ENCODE measurements around the gene ITGAE. TPM values are rescaled to one million over a fixed set of nuclear protein-coding genes. Genes with fewer than 3 reads are reported as not detected.

The ITGAE gene
- total RNA-seq, 4 donors from 2014 or later: 16.1 to 29.5 (median 21.4) TPM

GRCh38 chr17:3683054-3683511, 117.9 kb downstream of the ITGAE start:
- DNase-seq (ENCODE audit: extremely low spot score): no peak
- peaks cover 0 to 3% (median 1%) of the 10 kb centered on the region in 4 donors for H3K4me1 ChIP-seq
- H3K36me3 ChIP-seq: no peaks in the 10 kb centered on the region
- intact Hi-C loops (cut with DNase I): no loop called here
- no peaks in the 10 kb centered on the region for H3K9me3 ChIP-seq
- 41% methylated on average over 10 of the region's 10 CpGs for WGBS
- TF ChIP-seq POLR2A (IDR thresholded peaks at IDR 0.05; ENCODE audit: low read depth) (no peak), EP300 (IDR thresholded peaks at IDR 0.05) (no peak), POLR2AphosphoS5 (IDR thresholded peaks at IDR 0.05) (no peak), CTCF (IDR thresholded peaks at IDR 0.05) (peak; percentile 61 to 88 (median 64))
- H3K27ac ChIP-seq (replicated peaks in 1 of 4): no peak overlapping the region
- no peak overlapping the region for H3K4me3 ChIP-seq
- H3K27me3 ChIP-seq: peaks cover 0 to 70% (median 2%) of the 10 kb centered on the region in 4 donors

GRCh38 chr17:3682033-3682432, 119.0 kb downstream of the ITGAE start:
- no peaks in the 10 kb centered on the region for H3K4me1 ChIP-seq
- no peak for DNase-seq (ENCODE audit: extremely low spot score)
- no peak overlapping the region for H3K4me3 ChIP-seq
- no peak for TF ChIP-seq EP300 (IDR thresholded peaks at IDR 0.05)
- no peak for TF ChIP-seq CTCF (IDR thresholded peaks at IDR 0.05)
- TF ChIP-seq POLR2A (IDR thresholded peaks at IDR 0.05; ENCODE audit: low read depth): no peak
- no peak for TF ChIP-seq POLR2AphosphoS5 (IDR thresholded peaks at IDR 0.05)
- WGBS: 90% methylated on average over 4 of the region's 12 CpGs
- H3K27ac ChIP-seq (replicated peaks in 1 of 4): no peak overlapping the region
- H3K9me3 ChIP-seq: no peaks in the 10 kb centered on the region
- intact Hi-C loops (cut with DNase I): no loop called here
- peaks cover 0 to 75% (median 2%) of the 10 kb centered on the region in 4 donors for H3K27me3 ChIP-seq
- no peaks in the 10 kb centered on the region for H3K36me3 ChIP-seq

- 85% methylated on average over 18 of the region's 20 CpGs for WGBS
- H3K36me3 ChIP-seq: no peaks in the 10 kb centered on the region
- no peak overlapping the region for H3K4me3 ChIP-seq
- TF ChIP-seq POLR2AphosphoS5 (IDR thresholded peaks at IDR 0.05): no peak
- TF ChIP-seq EP300 (IDR thresholded peaks at IDR 0.05): no peak
- TF ChIP-seq CTCF (IDR thresholded peaks at IDR 0.05): no peak
- no peak for TF ChIP-seq POLR2A (IDR thresholded peaks at IDR 0.05; ENCODE audit: low read depth)
- H3K27ac ChIP-seq (replicated peaks in 1 of 4): no peak overlapping the region
- DNase-seq (ENCODE audit: extremely low spot score): no peak
- intact Hi-C loops (cut with DNase I): no loop called here
- no peaks in the 10 kb centered on the region for H3K9me3 ChIP-seq
- H3K4me1 ChIP-seq: no peaks in the 10 kb centered on the region
- H3K27me3 ChIP-seq: peaks cover 0 to 75% (median 2%) of the 10 kb centered on the region in 4 donors
Observed at GRCh38 chr17:3681565-3681964, 119.4 kb downstream of the ITGAE start.

GRCh38 chr17:3681057-3681456, 119.9 kb downstream of the ITGAE start:
- 92% methylated on average over 9 of the region's 12 CpGs for WGBS
- H3K27ac ChIP-seq (replicated peaks in 1 of 4): no peak overlapping the region
- DNase-seq (ENCODE audit: extremely low spot score): no peak
- no peaks in the 10 kb centered on the region for H3K9me3 ChIP-seq
- no peaks in the 10 kb centered on the region for H3K4me1 ChIP-seq
- peaks cover 0 to 75% (median 2%) of the 10 kb centered on the region in 4 donors for H3K27me3 ChIP-seq
- intact Hi-C loops (cut with DNase I): no loop called here
- H3K4me3 ChIP-seq: no peak overlapping the region
- no peaks in the 10 kb centered on the region for H3K36me3 ChIP-seq
- TF ChIP-seq POLR2AphosphoS5 (IDR thresholded peaks at IDR 0.05): no peak
- no peak for TF ChIP-seq EP300 (IDR thresholded peaks at IDR 0.05)
- TF ChIP-seq POLR2A (IDR thresholded peaks at IDR 0.05; ENCODE audit: low read depth): no peak
- TF ChIP-seq CTCF (IDR thresholded peaks at IDR 0.05): no peak

GRCh38 chr17:3679531-3680126, 121.4 kb downstream of the ITGAE start:
- no peaks in the 10 kb centered on the region for H3K36me3 ChIP-seq
- no peak for DNase-seq (ENCODE audit: extremely low spot score)
- TF ChIP-seq POLR2AphosphoS5 (IDR thresholded peaks at IDR 0.05) (no peak), POLR2A (IDR thresholded peaks at IDR 0.05; ENCODE audit: low read depth) (no peak), CTCF (IDR thresholded peaks at IDR 0.05) (no peak), EP300 (IDR thresholded peaks at IDR 0.05) (no peak)
- no peaks in the 10 kb centered on the region for H3K9me3 ChIP-seq
- 59% methylated on average over 18 of the region's 20 CpGs for WGBS
- no peak overlapping the region for H3K4me3 ChIP-seq
- H3K27me3 ChIP-seq: peaks cover 0 to 66% (median 2%) of the 10 kb centered on the region in 4 donors
- H3K4me1 ChIP-seq: no peaks in the 10 kb centered on the region
- intact Hi-C loops (cut with DNase I): no loop called here
- H3K27ac ChIP-seq (replicated peaks in 1 of 4): no peak overlapping the region

All from esophagus muscularis mucosa (tissue), 4 donors.